Liver (tissue), 9 donors: Measurements from ENCODE around the gene ARHGEF7. TPM values are rescaled to one million over a fixed set of nuclear protein-coding genes. Genes with fewer than 3 reads are reported as not detected.

Experiments used
- DNase-seq: peaks from one replicate; pipeline ENCODE4 v3.0.0-alpha.2; 2017; ENCODE audit warnings: low spot score
- H3K27ac ChIP-seq, 2 donors: one replicate each; pipeline ENCODE4 v1.7.0; 2013; ENCODE audit warnings: inconsistent platforms in 2 of 2, low read length in 2 of 2, control low read depth in 1 of 2, low read depth in 1 of 2, mild to moderate bottlenecking in 1 of 2
- H3K27me3 ChIP-seq, 4 donors: one replicate each; pipeline versions ENCODE4 v1.6.1 to v1.7.0; 2013; ENCODE audit warnings: low read length in 3 of 4, inconsistent platforms in 1 of 4, mild to moderate bottlenecking in 1 of 4, moderate library complexity in 1 of 4; ENCODE audit not compliant: control insufficient read depth in 4 of 4, insufficient read depth in 4 of 4
- H3K36me3 ChIP-seq, 4 donors: one replicate each; pipeline versions ENCODE4 v1.6.1 to v1.7.0; 2013; ENCODE audit warnings: low read length in 3 of 4, mild to moderate bottlenecking in 3 of 4, low read depth in 1 of 4, moderate library complexity in 1 of 4; ENCODE audit not compliant: control insufficient read depth in 4 of 4, insufficient read depth in 3 of 4
- H3K4me1 ChIP-seq, 4 donors: one replicate each; pipeline versions ENCODE4 v1.6.1 to v1.7.0; 2013; ENCODE audit warnings: low read length in 3 of 4, mild to moderate bottlenecking in 3 of 4, moderate library complexity in 1 of 4; ENCODE audit not compliant: control insufficient read depth in 4 of 4, insufficient read depth in 4 of 4
- H3K4me3 ChIP-seq, 3 donors: one replicate each; pipeline versions ENCODE4 v1.6.1 to v1.7.0; 2013; ENCODE audit warnings: low read length in 3 of 3, control low read depth in 1 of 3, low read depth in 1 of 3, mild to moderate bottlenecking in 1 of 3
- H3K9ac ChIP-seq, 2 donors: one replicate each; pipeline ENCODE4 v1.7.0; 2013; ENCODE audit warnings: low read length in 2 of 2, mild to moderate bottlenecking in 2 of 2, moderate library complexity in 2 of 2, control low read depth in 1 of 2, low read depth in 1 of 2
- H3K9me3 ChIP-seq, 4 donors: one replicate each; pipeline versions ENCODE4 v1.6.1 to v1.7.0; 2013; ENCODE audit warnings: low read length in 3 of 4; ENCODE audit not compliant: control insufficient read depth in 4 of 4
- CTCF ChIP-seq: fragments of 150-350 bp; IDR thresholded peaks from 2 replicates; pipeline ENCODE4 v1.5.1; 2017; ENCODE audit warnings: improper control_type of control experiment, low read depth, low read length; ENCODE audit not compliant: missing input control
- EGR1 ChIP-seq, 2 donors: IDR thresholded peaks; 2 replicates each; pipeline ENCODE4 v1.6.1; 2016 to 2018; ENCODE audit warnings: antibody characterized with exemption in 2 of 2, low read depth in 2 of 2
- FOXA1 ChIP-seq: IDR thresholded peaks from 2 replicates; pipeline ENCODE4 v1.6.1; 2016; ENCODE audit warnings: antibody characterized with exemption
- FOXA2 ChIP-seq: IDR thresholded peaks from 2 replicates; pipeline ENCODE4 v1.6.1; 2016; ENCODE audit warnings: antibody characterized with exemption
- GABPA ChIP-seq, 2 donors: IDR thresholded peaks in 1 of 2; conservative IDR thresholded peaks in 1 of 2; 2 replicates each; pipeline ENCODE4 v1.6.1; 2016; ENCODE audit warnings: antibody characterized with exemption in 2 of 2, mild to moderate bottlenecking in 1 of 2, moderate library complexity in 1 of 2
- HNF4G ChIP-seq: IDR thresholded peaks from 2 replicates; pipeline ENCODE4 v1.6.1; 2016; ENCODE audit warnings: antibody characterized with exemption
- JUND ChIP-seq, 2 donors: IDR thresholded peaks; 2 replicates each; pipeline ENCODE4 v1.6.1; 2016; ENCODE audit warnings: antibody characterized with exemption in 2 of 2
- MAX ChIP-seq: IDR thresholded peaks from 2 replicates; pipeline ENCODE4 v1.6.1; 2016; ENCODE audit warnings: antibody characterized with exemption
- NR2F2 ChIP-seq: IDR thresholded peaks from 2 replicates; pipeline ENCODE4 v1.6.1; 2016; ENCODE audit warnings: antibody characterized with exemption
- RAD21 ChIP-seq, 2 donors: IDR thresholded peaks; 2 replicates each; pipeline ENCODE4 v1.6.1; 2016; ENCODE audit warnings: antibody characterized with exemption in 2 of 2, mild to moderate bottlenecking in 2 of 2
- RXRA ChIP-seq, 2 donors: IDR thresholded peaks; 2 replicates each; pipeline ENCODE4 v1.6.1; 2017 to 2018; ENCODE audit warnings: antibody characterized with exemption in 2 of 2, mild to moderate bottlenecking in 1 of 2
- SP1 ChIP-seq: IDR thresholded peaks from 2 replicates; pipeline ENCODE4 v1.6.1; 2018; ENCODE audit warnings: antibody characterized with exemption, mild to moderate bottlenecking
- TAF1 ChIP-seq: conservative IDR thresholded peaks from 2 replicates; pipeline ENCODE4 v1.6.1; 2016; ENCODE audit warnings: antibody characterized with exemption, mild to moderate bottlenecking
- YY1 ChIP-seq: IDR thresholded peaks from 2 replicates; pipeline ENCODE4 v1.6.1; 2016; ENCODE audit warnings: antibody characterized with exemption, mild to moderate bottlenecking
- ZBTB33 ChIP-seq: IDR thresholded peaks from 2 replicates; pipeline ENCODE4 v1.6.1; 2016; ENCODE audit warnings: antibody characterized with exemption
- WGBS: extraction: QIAGEN DNeasy Blood & Tissue Kit; methylation state at CpG from one replicate; pipeline ENCODE4 v1.1.7; 2013; 5-methylcytosine and 5-hydroxymethylcytosine counted together
- polyA plus RNA-seq, 2 donors: library from polyadenylated mRNA; stranded (reverse) in 1 of 2; unstranded in 1 of 2; fragments of 200-250 nt in 1 of 2; fragments of >200 nt in 1 of 2; fragmentation: Nextera tagmentation in 1 of 2; extraction: Ambion mirVana in 1 of 2; gene quantifications; one replicate each; pipeline versions ENCODE4 v1.2.1 to v1.2.3, GENCODE V29; 2013 to 2015
- total RNA-seq, 2 donors: library from RNA; depleted of rRNA; stranded (reverse); fragments of >200 nt; gene quantifications; one replicate each; pipeline ENCODE4 v1.2.3, GENCODE V29; 2014
- TF ChIP-seq, protein P1 (sequence below): IDR thresholded peaks from 2 replicates; pipeline ENCODE4 v1.6.1; 2016; ENCODE audit warnings: antibody characterized with exemption
- TF ChIP-seq, protein P2 (sequence below): IDR thresholded peaks from 2 replicates; pipeline ENCODE4 v1.6.1; 2016; ENCODE audit warnings: antibody characterized with exemption, mild to moderate bottlenecking
- donor health status: healthy.
- donor health status: healthy.
- donor health status: healthy.
- donor health status: healthy.
- donor health status: healthy.

The ARHGEF7 gene
- total and polyA plus RNA-seq, 4 donors, result 10.3 to 37.5 (median 20.1) TPM

DNA sequence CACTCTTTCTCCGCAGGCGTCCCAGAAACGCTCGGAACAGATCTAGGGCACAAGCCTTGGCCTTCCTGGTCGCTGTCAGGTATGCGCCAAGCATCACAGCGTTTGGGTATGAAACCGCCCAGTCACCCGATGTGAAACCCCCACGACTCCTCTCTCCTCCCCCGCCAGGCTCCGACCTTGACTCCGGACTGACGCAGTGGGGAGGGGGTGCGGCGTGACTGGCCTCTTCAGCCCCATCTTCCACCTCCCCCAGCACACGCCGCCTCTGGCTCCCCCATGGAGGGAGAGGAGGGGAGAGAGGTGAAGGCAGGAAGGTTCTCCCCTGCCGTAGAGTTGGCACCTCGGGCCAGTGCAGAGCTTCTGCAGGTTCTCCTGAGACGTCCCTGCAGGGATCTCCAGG is 22.0 kb upstream of the ARHGEF7 start:
- no peak for TF ChIP-seq GABPA (IDR thresholded peaks at IDR 0.05 in 1 of 2, conservative IDR thresholded peaks at IDR 0.05 in 1 of 2)
- no peak for TF ChIP-seq FOXA2
- TF ChIP-seq, protein P1, sequence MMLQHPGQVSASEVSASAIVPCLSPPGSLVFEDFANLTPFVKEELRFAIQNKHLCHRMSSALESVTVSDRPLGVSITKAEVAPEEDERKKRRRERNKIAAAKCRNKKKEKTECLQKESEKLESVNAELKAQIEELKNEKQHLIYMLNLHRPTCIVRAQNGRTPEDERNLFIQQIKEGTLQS, result no peak
- no peak for TF ChIP-seq RXRA (IDR thresholded peaks at IDR 0.05)
- no peak for TF ChIP-seq CTCF
- no peak for TF ChIP-seq YY1
- TF ChIP-seq NR2F2, result no peak
- no peak for TF ChIP-seq TAF1
- TF ChIP-seq JUND (IDR thresholded peaks at IDR 0.05), result no peak
- TF ChIP-seq SP1, result no peak
- TF ChIP-seq, protein P2, sequence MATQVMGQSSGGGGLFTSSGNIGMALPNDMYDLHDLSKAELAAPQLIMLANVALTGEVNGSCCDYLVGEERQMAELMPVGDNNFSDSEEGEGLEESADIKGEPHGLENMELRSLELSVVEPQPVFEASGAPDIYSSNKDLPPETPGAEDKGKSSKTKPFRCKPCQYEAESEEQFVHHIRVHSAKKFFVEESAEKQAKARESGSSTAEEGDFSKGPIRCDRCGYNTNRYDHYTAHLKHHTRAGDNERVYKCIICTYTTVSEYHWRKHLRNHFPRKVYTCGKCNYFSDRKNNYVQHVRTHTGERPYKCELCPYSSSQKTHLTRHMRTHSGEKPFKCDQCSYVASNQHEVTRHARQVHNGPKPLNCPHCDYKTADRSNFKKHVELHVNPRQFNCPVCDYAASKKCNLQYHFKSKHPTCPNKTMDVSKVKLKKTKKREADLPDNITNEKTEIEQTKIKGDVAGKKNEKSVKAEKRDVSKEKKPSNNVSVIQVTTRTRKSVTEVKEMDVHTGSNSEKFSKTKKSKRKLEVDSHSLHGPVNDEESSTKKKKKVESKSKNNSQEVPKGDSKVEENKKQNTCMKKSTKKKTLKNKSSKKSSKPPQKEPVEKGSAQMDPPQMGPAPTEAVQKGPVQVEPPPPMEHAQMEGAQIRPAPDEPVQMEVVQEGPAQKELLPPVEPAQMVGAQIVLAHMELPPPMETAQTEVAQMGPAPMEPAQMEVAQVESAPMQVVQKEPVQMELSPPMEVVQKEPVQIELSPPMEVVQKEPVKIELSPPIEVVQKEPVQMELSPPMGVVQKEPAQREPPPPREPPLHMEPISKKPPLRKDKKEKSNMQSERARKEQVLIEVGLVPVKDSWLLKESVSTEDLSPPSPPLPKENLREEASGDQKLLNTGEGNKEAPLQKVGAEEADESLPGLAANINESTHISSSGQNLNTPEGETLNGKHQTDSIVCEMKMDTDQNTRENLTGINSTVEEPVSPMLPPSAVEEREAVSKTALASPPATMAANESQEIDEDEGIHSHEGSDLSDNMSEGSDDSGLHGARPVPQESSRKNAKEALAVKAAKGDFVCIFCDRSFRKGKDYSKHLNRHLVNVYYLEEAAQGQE, result no peak
- no peak for TF ChIP-seq MAX
- TF ChIP-seq RAD21 (IDR thresholded peaks at IDR 0.05), result no peak
- Histone ChIP-seq H3K9ac (no peak overlapping the region), H3K36me3 (no peaks in the 10 kb centered on the region), H3K27ac (no peak overlapping the region), H3K4me1 (no peaks in the 10 kb centered on the region), H3K27me3 (peaks cover 0 to 6% (median 5%) of the 10 kb centered on the region in 4 donors), H3K4me3 (no peak overlapping the region), H3K9me3 (no peaks in the 10 kb centered on the region)
- DNase-seq, result no peak
- WGBS, result 83% methylated on average over 21 of the region's 21 CpGs

DNA sequence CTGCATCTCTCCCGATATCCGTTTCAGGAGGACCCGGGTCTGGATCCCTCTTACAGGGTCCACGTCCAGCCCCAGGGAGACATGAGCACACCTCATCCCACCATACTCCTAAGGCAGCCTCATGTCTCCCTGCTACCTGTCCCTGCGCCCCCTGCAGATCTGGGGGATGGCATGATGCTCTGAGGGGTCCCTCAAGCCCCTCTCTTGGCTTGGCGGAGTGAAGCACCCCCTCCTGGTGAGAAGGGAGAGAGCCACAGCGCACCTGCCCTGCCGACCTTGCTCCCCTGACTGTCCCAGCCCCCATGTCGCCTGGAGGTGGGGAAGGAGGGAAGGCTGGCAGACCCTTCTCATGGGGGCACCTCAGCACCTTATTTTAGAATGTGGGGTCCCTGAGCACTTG is 21.5 kb upstream of the ARHGEF7 start:
- WGBS, result 70% methylated on average over 9 of the region's 9 CpGs
- Histone ChIP-seq H3K4me1 (no peaks in the 10 kb centered on the region), H3K9me3 (no peaks in the 10 kb centered on the region), H3K27me3 (peaks cover 0 to 6% (median 5%) of the 10 kb centered on the region in 4 donors), H3K4me3 (no peak overlapping the region), H3K27ac (no peak overlapping the region), H3K36me3 (no peaks in the 10 kb centered on the region), H3K9ac (no peak overlapping the region)
- DNase-seq, result no peak
- no peak for TF ChIP-seq HNF4G
- TF ChIP-seq ZBTB33, result no peak
- TF ChIP-seq RAD21 (IDR thresholded peaks at IDR 0.05), result no peak
- TF ChIP-seq GABPA (IDR thresholded peaks at IDR 0.05 in 1 of 2, conservative IDR thresholded peaks at IDR 0.05 in 1 of 2), result no peak
- no peak for TF ChIP-seq SP1
- TF ChIP-seq, protein P1, result no peak
- TF ChIP-seq FOXA1, result no peak
- TF ChIP-seq YY1, result no peak
- no peak for TF ChIP-seq RXRA (IDR thresholded peaks at IDR 0.05)
- no peak for TF ChIP-seq EGR1 (IDR thresholded peaks at IDR 0.05; ENCODE audit: low read depth in 2 of 2)
- TF ChIP-seq, protein P2, result no peak
